NCI-H774 (cell line): Measurements from ENCODE around the gene MFAP1.
A peak's percentile ranks its signal among the peaks of the same experiment; 100 is the strongest.

Experiments used
- DNase-seq: peaks from one replicate; lab custom pipeline; 2025; lab: John Stamatoyannopoulos, UW

Gene MFAP1

GRCh38 chr15:43776101-43776717 is 48.3 kb downstream of the MFAP1 start:
- no peak for DNase-seq

GRCh38 chr15:43775411-43775965 is 49.0 kb downstream of the MFAP1 start:
- DNase-seq = peak; percentile 6

GRCh38 chr15:43774062-43774461 is 50.4 kb downstream of the MFAP1 start:
- DNase-seq = no peak

GRCh38 chr15:43772624-43773023 is 51.9 kb downstream of the MFAP1 start:
- DNase-seq = no peak

GRCh38 chr15:43771816-43772215 is 52.7 kb downstream of the MFAP1 start:
- DNase-seq = no peak

GRCh38 chr15:43769584-43770228 is 54.8 kb downstream of the MFAP1 start:
- peak; percentile 9 for DNase-seq

GRCh38 chr15:43763819-43764446 is 60.6 kb downstream of the MFAP1 start:
- no peak for DNase-seq

- no peak for DNase-seq
Measured at GRCh38 chr15:43762824-43763223, 61.7 kb downstream of the MFAP1 start.
